GM12891 (cell line): ENCODE results near the gene MYO19.

Source experiments
- PAX5 ChIP-seq: IDR thresholded peaks from 2 replicates; pipeline ENCODE4 v1.6.1; 2011; ENCODE audit warnings: low read length, moderate library complexity, mild to moderate bottlenecking; ENCODE audit not compliant: insufficient read depth, severe bottlenecking
- POLR2A ChIP-seq: IDR thresholded peaks from 2 replicates; pipeline ENCODE4 v1.6.1; 2011; ENCODE audit warnings: low read depth, low read length, control low read depth
- POLR2AphosphoS5 ChIP-seq: IDR thresholded peaks from 2 replicates; pipeline ENCODE4 v1.6.1; 2011; ENCODE audit warnings: low read depth, low read length, control low read depth
- POU2F2 ChIP-seq: IDR thresholded peaks from 2 replicates; pipeline ENCODE4 v1.6.1; 2011; ENCODE audit warnings: low read depth, mild to moderate bottlenecking, control low read depth, low read length, moderate library complexity
- SPI1 ChIP-seq: IDR thresholded peaks from 2 replicates; pipeline ENCODE4 v1.6.1; 2011; ENCODE audit warnings: low read depth, low read length, control low read depth
- TAF1 ChIP-seq: IDR thresholded peaks from 2 replicates; pipeline ENCODE4 v1.6.1; 2011; ENCODE audit warnings: low read depth, low read length, control low read depth

DNA sequence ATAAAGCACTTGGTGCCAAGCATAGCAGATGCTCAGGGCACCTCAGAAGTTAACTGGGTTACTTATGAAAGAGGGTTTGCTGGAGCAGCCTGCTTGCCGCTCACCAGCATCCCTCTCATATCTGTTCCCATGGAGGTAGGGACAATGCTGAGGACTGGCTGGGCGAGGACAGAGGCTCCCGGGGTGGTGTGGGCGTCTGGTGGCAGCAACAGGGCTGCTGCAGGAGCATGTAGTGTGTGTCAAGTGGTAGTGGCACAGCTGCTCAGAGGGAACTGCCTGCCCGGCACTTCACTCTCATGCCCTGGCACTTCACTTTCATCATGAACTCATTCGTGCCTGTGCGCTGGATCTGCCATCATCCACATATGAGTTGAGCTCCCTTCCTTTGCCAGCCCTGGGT, 75.1 kb downstream of the MYO19 start:
- TF ChIP-seq TAF1 (no peak), POLR2A (no peak), SPI1 (no peak), POLR2AphosphoS5 (no peak), PAX5 (no peak), POU2F2 (no peak)
